GM12801 (cell line): ENCODE measurements around the gene DUSP1.

Source experiments
- CTCF ChIP-seq: IDR thresholded peaks from one replicate; pipeline ENCODE4 v1.5.1; 2011; ENCODE audit warnings: control low read depth; ENCODE audit not compliant: insufficient read length; ENCODE audit errors: extremely low read depth

Gene DUSP1

GRCh38 chr5:172726966-172727365 is 44.0 kb downstream of the DUSP1 start:
- TF ChIP-seq CTCF: no peak

GRCh38 chr5:172725785-172726184 is 45.2 kb downstream of the DUSP1 start:
- no peak for TF ChIP-seq CTCF

- no peak for TF ChIP-seq CTCF
These were observed 45.7 kb downstream of the DUSP1 start for GRCh38 chr5:172725273-172725672.

- TF ChIP-seq CTCF: no peak
These were observed 46.5 kb downstream of the DUSP1 start for GRCh38 chr5:172724242-172725183.

GRCh38 chr5:172723508-172723907 is 47.5 kb downstream of the DUSP1 start:
- TF ChIP-seq CTCF: no peak

- no peak for TF ChIP-seq CTCF
These were observed 48.6 kb downstream of the DUSP1 start for GRCh38 chr5:172722327-172722815.

GRCh38 chr5:172721455-172722326 is 49.3 kb downstream of the DUSP1 start:
- TF ChIP-seq CTCF: no peak
